OCI-LY1 (cell line): ENCODE results near the gene LRRFIP2.

ENCODE experiments used
- EZH2 ChIP-seq: fragments of 200-600 bp; sonication (generic), shearing (Covaris generic); IDR thresholded peaks from 2 replicates; pipeline ENCODE4 v1.8.0; 2017; ENCODE audit warnings: borderline replicate concordance, mixed run types, mild to moderate bottlenecking, antibody characterized with exemption, low read length, moderate library complexity, mixed read lengths
- TF ChIP-seq, protein P1 (sequence below): fragments of 200-600 bp; sonication (generic), shearing (Covaris generic); IDR thresholded peaks from 2 replicates; pipeline ENCODE4 v1.5.1; 2017; ENCODE audit warnings: mild to moderate bottlenecking, antibody characterized with exemption, low read length, moderate library complexity, mixed read lengths

DNA sequence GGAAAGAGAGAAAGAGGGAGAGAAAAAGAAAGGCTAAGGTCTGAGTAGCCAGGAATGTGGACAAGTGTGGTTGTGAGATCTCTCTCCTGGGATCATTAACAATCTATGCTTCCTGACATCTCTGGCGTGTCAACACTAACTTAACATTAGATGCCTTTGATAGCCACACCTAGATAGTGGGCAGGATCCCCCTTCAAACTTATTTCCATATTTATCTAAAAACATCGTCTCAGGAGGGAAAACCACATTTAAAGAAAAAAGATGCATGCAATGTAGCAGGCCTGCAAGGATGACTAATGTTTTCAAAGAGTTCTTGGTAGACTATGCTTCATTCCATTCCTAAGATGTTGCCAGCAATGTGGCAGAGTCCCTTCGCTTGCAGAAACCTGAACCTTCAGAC lies 100.2 kb downstream of the LRRFIP2 start:
- TF ChIP-seq, protein P1, sequence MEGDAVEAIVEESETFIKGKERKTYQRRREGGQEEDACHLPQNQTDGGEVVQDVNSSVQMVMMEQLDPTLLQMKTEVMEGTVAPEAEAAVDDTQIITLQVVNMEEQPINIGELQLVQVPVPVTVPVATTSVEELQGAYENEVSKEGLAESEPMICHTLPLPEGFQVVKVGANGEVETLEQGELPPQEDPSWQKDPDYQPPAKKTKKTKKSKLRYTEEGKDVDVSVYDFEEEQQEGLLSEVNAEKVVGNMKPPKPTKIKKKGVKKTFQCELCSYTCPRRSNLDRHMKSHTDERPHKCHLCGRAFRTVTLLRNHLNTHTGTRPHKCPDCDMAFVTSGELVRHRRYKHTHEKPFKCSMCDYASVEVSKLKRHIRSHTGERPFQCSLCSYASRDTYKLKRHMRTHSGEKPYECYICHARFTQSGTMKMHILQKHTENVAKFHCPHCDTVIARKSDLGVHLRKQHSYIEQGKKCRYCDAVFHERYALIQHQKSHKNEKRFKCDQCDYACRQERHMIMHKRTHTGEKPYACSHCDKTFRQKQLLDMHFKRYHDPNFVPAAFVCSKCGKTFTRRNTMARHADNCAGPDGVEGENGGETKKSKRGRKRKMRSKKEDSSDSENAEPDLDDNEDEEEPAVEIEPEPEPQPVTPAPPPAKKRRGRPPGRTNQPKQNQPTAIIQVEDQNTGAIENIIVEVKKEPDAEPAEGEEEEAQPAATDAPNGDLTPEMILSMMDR = no peak
- TF ChIP-seq EZH2 = no peak
